Renal cortical epithelial cell (primary cell): ENCODE results near the gene CLK4. TPM values are rescaled to one million over a fixed set of nuclear protein-coding genes. Genes with fewer than 3 reads are reported as not detected.

Experiments
- DNase-seq: peaks from one replicate; pipeline ENCODE4 v3.0.0-alpha.2; 2011; ENCODE audit warnings: low read depth
- total RNA-seq: library from RNA; depleted of rRNA; stranded (reverse); fragments of >200 nt; gene quantifications from 2 replicates; pipeline ENCODE4 v1.2.3, GENCODE V29; 2014

The CLK4 gene
- total RNA-seq, 1 donor from 2014 or later = 32.8 TPM

DNA sequence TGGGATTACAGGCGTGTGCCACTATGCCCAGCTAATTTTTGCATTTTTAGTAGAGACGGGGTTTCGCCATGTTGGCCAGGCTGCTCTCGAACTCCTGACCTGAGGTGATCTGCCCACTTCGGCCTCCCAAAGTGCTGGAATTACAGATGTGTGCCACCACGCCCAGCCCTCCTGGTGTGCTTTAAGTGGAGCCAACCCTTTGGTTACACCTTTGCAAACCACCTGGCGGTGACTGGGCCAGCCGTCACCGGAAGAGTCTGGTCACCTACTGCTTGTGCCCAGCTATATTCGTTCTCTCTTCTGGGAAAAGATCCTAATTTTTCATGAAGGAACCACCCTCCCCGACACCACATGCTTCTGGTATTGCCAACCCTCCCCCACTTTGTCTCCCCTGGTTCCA is 72.5 kb downstream of the CLK4 start:
- no peak for DNase-seq

DNA sequence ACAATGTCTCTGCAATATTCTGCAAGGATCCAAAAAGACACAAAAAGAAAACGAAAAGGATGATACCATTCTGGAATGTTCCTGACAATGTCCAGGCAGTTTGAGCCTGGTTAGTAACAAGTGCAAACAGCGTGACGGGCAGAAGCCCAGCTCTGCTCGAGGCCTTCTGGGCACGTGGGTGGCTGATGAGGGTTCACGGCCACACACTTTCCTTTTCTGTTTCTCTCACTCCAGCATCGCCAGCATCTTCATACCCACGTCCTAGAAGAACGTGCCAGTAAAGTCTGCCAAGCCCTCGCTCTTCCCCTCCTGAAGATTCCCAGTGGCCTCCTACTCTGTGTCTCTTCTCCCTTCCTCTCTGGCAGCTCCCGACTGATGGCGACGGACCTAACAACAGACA is 73.3 kb downstream of the CLK4 start:
- DNase-seq = no peak

Other genes starting within 250 kb of the CLK4 start
- 0.40 TPM in 1 of 2 replicates, not detected in the other for gene COL23A1, start 36.7 kb downstream of the CLK4 start, total RNA-seq
- gene ZNF354A, start 103.6 kb upstream of the CLK4 start, total RNA-seq = 6.3 and 15.0 TPM in 2 replicates
- 6.4 and 8.9 TPM in 2 replicates for gene ZNF354B, start 232.9 kb upstream of the CLK4 start, total RNA-seq